ENCODE measurements around the gene GYS2.

The GYS2 gene

GRCh38 chr12:21518451-21518850 lies 86.2 kb downstream of the GYS2 start:
- H3K27me3 ChIP-seq (replicated peaks; ENCODE audit: control insufficient read depth, insufficient read depth, low read length, poor library complexity, severe bottlenecking): no peaks in the 10 kb centered on the region
- no peak overlapping the region for H3K4me3 ChIP-seq (ENCODE audit: insufficient read depth, low read depth, low read length, poor library complexity, severe bottlenecking)
- no peaks in the 10 kb centered on the region for H3K4me1 ChIP-seq (ENCODE audit: control insufficient read depth, insufficient read depth, low read length, poor library complexity, severe bottlenecking)
- DNase-seq: no peak
- no peaks in the 10 kb centered on the region for H3K9me3 ChIP-seq (ENCODE audit: control insufficient read depth, low read length)
- peaks cover 11% of the 10 kb centered on the region for H3K36me3 ChIP-seq (ENCODE audit: control insufficient read depth, insufficient read depth, low read length)
- no peak overlapping the region for H3K27ac ChIP-seq (ENCODE audit: insufficient read depth, low read length, poor library complexity, severe bottlenecking)

DNA sequence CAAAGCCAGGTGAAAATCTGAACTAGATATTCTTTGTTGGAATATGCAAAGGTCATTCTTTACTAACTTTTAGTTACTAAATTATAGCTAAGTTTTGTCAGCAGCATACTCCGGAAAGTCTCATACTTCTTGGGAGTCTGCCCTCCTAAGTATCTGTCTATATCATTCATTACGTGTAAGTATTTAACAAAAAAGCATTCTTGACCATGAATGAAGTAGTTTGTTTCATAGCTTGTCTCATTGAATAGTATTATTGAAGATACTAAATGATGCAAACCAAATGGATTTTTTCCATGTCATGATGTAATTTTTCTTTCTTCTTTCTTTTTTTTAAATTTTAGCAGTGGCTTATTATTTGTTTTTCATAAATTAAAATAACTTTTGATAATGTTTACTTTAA lies 88.4 kb downstream of the GYS2 start:
- DNase-seq: no peak
- no peaks in the 10 kb centered on the region for H3K9me3 ChIP-seq (ENCODE audit: control insufficient read depth, low read length)
- H3K36me3 ChIP-seq (ENCODE audit: control insufficient read depth, insufficient read depth, low read length): peaks cover 27% of the 10 kb centered on the region
- no peak overlapping the region for H3K27ac ChIP-seq (ENCODE audit: insufficient read depth, low read length, poor library complexity, severe bottlenecking)
- no peaks in the 10 kb centered on the region for H3K4me1 ChIP-seq (ENCODE audit: control insufficient read depth, insufficient read depth, low read length, poor library complexity, severe bottlenecking)
- H3K4me3 ChIP-seq (ENCODE audit: insufficient read depth, low read depth, low read length, poor library complexity, severe bottlenecking): no peak overlapping the region
- H3K27me3 ChIP-seq (replicated peaks; ENCODE audit: control insufficient read depth, insufficient read depth, low read length, poor library complexity, severe bottlenecking): no peaks in the 10 kb centered on the region

DNA sequence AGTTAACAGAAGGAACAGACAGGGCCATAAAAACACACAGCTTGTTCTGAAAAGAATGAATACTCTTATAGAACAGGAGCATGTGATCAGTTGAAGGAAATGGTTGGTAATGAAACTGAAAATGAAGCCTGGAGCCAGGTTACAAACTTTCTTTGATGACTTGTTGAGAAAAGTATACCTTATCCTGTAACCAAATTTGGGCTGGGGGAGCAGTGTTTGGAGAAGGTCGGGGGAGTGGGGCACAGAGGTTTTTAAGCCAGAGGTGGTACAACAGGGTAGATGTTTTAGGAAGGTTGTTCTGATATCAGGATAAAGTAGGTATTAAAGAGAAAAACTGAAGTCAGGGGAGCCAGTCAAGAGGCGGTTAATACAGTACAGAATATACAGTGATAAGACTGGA lies 94.9 kb downstream of the GYS2 start:
- peaks cover 47% of the 10 kb centered on the region for H3K36me3 ChIP-seq (ENCODE audit: control insufficient read depth, insufficient read depth, low read length)
- no peaks in the 10 kb centered on the region for H3K9me3 ChIP-seq (ENCODE audit: control insufficient read depth, low read length)
- no peaks in the 10 kb centered on the region for H3K27me3 ChIP-seq (replicated peaks; ENCODE audit: control insufficient read depth, insufficient read depth, low read length, poor library complexity, severe bottlenecking)
- H3K27ac ChIP-seq (ENCODE audit: insufficient read depth, low read length, poor library complexity, severe bottlenecking): no peak overlapping the region
- H3K4me1 ChIP-seq (ENCODE audit: control insufficient read depth, insufficient read depth, low read length, poor library complexity, severe bottlenecking): no peaks in the 10 kb centered on the region
- no peak overlapping the region for H3K4me3 ChIP-seq (ENCODE audit: insufficient read depth, low read depth, low read length, poor library complexity, severe bottlenecking)
- DNase-seq: no peak

DNA sequence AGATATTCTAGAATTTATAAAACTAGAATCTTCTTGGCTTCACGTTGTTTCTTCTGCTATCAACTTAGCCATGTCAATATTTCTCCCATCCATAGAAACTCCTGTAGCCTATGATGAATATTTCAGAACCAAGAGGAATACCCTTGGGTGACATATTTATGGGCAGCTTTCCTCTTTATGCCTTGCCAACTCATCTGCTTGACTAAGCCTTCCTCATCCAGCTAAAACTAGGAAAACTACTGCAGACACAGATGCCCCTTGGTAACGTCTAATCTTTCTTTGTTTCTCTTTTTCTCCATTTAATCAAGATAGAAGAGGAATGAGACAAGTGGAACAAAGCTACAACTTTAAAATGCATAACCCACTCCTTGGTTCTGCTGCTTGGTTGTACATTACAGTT lies 96.8 kb downstream of the GYS2 start:
- no peak overlapping the region for H3K27ac ChIP-seq (ENCODE audit: insufficient read depth, low read length, poor library complexity, severe bottlenecking)
- no peaks in the 10 kb centered on the region for H3K27me3 ChIP-seq (replicated peaks; ENCODE audit: control insufficient read depth, insufficient read depth, low read length, poor library complexity, severe bottlenecking)
- H3K36me3 ChIP-seq (ENCODE audit: control insufficient read depth, insufficient read depth, low read length): peaks cover 35% of the 10 kb centered on the region
- H3K4me1 ChIP-seq (ENCODE audit: control insufficient read depth, insufficient read depth, low read length, poor library complexity, severe bottlenecking): peaks cover 1% of the 10 kb centered on the region
- no peaks in the 10 kb centered on the region for H3K9me3 ChIP-seq (ENCODE audit: control insufficient read depth, low read length)
- no peak for DNase-seq
- H3K4me3 ChIP-seq (ENCODE audit: insufficient read depth, low read depth, low read length, poor library complexity, severe bottlenecking): no peak overlapping the region

DNA sequence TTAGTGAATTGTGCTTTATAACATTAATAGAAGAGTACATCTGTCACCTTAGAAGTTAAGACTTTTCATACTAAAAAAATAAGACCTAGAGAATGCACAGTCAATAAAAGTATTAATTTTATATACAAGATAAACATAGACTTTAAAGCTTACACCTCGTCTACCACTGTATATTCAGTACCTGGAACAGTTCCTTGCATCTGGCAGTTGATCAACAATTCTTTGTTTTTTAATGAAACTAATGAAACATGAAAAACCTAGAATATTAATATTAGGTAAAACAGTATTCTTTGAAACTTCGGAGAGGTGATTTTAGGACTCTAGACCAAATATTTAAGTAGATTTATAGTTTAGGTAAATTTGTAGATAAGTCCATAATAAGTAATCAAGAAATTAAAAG lies 98.8 kb downstream of the GYS2 start:
- Histone ChIP-seq H3K4me3 (ENCODE audit: insufficient read depth, low read depth, low read length, poor library complexity, severe bottlenecking) (no peak overlapping the region), H3K27me3 (replicated peaks; ENCODE audit: control insufficient read depth, insufficient read depth, low read length, poor library complexity, severe bottlenecking) (no peaks in the 10 kb centered on the region), H3K27ac (ENCODE audit: insufficient read depth, low read length, poor library complexity, severe bottlenecking) (no peak overlapping the region), H3K9me3 (ENCODE audit: control insufficient read depth, low read length) (no peaks in the 10 kb centered on the region), H3K36me3 (ENCODE audit: control insufficient read depth, insufficient read depth, low read length) (peaks cover 23% of the 10 kb centered on the region), H3K4me1 (ENCODE audit: control insufficient read depth, insufficient read depth, low read length, poor library complexity, severe bottlenecking) (peaks cover 6% of the 10 kb centered on the region)
- no peak for DNase-seq

- Histone ChIP-seq H3K27ac (ENCODE audit: insufficient read depth, low read length, poor library complexity, severe bottlenecking) (no peak overlapping the region), H3K36me3 (ENCODE audit: control insufficient read depth, insufficient read depth, low read length) (peaks cover 14% of the 10 kb centered on the region), H3K4me1 (ENCODE audit: control insufficient read depth, insufficient read depth, low read length, poor library complexity, severe bottlenecking) (peaks cover 16% of the 10 kb centered on the region), H3K27me3 (replicated peaks; ENCODE audit: control insufficient read depth, insufficient read depth, low read length, poor library complexity, severe bottlenecking) (no peaks in the 10 kb centered on the region), H3K9me3 (ENCODE audit: control insufficient read depth, low read length) (no peaks in the 10 kb centered on the region), H3K4me3 (ENCODE audit: insufficient read depth, low read depth, low read length, poor library complexity, severe bottlenecking) (no peak overlapping the region)
- no peak for DNase-seq
Observed at GRCh38 chr12:21502872-21503271, 101.8 kb downstream of the GYS2 start.

- Histone ChIP-seq H3K36me3 (ENCODE audit: control insufficient read depth, insufficient read depth, low read length) (peaks cover 14% of the 10 kb centered on the region), H3K27me3 (replicated peaks; ENCODE audit: control insufficient read depth, insufficient read depth, low read length, poor library complexity, severe bottlenecking) (no peaks in the 10 kb centered on the region), H3K9me3 (ENCODE audit: control insufficient read depth, low read length) (no peaks in the 10 kb centered on the region), H3K4me3 (ENCODE audit: insufficient read depth, low read depth, low read length, poor library complexity, severe bottlenecking) (peak overlapping the region; percentile 92), H3K4me1 (ENCODE audit: control insufficient read depth, insufficient read depth, low read length, poor library complexity, severe bottlenecking) (peaks cover 16% of the 10 kb centered on the region), H3K27ac (ENCODE audit: insufficient read depth, low read length, poor library complexity, severe bottlenecking) (peak overlapping the region; percentile 77)
- peak in 1 of 3 donors; percentile 4 for DNase-seq
Observed at GRCh38 chr12:21502164-21502496, 102.5 kb downstream of the GYS2 start.

- H3K4me1 ChIP-seq (ENCODE audit: control insufficient read depth, insufficient read depth, low read length, poor library complexity, severe bottlenecking): peaks cover 16% of the 10 kb centered on the region
- H3K36me3 ChIP-seq (ENCODE audit: control insufficient read depth, insufficient read depth, low read length): peaks cover 20% of the 10 kb centered on the region
- peak within 1 kb of the TSS; percentile 92 for H3K4me3 ChIP-seq (ENCODE audit: insufficient read depth, low read depth, low read length, poor library complexity, severe bottlenecking)
- H3K27me3 ChIP-seq (replicated peaks; ENCODE audit: control insufficient read depth, insufficient read depth, low read length, poor library complexity, severe bottlenecking): no peaks in the 10 kb centered on the region
- H3K9me3 ChIP-seq (ENCODE audit: control insufficient read depth, low read length): no peaks in the 10 kb centered on the region
- DNase-seq: peak; percentile 84 to 92 (median 88)
- peak within 1 kb of the TSS; percentile 77 for H3K27ac ChIP-seq (ENCODE audit: insufficient read depth, low read length, poor library complexity, severe bottlenecking)
Observed at GRCh38 chr12:21501258-21502163, 103.1 kb downstream of the GYS2 start, which contains the start of the genes GOLT1B and RECQL. TSS of gene GOLT1B (plus strand) at chr12:21501789. CDS start at chr12:21501924, 135 bp downstream. TSS of gene RECQL (minus strand) at chr12:21501635. CDS start at chr12:21499570, 2,065 bp downstream.

GRCh38 chr12:21500786-21501257 lies 103.8 kb downstream of the GYS2 start:
- no peak for DNase-seq
- Histone ChIP-seq H3K9me3 (ENCODE audit: control insufficient read depth, low read length) (no peaks in the 10 kb centered on the region), H3K36me3 (ENCODE audit: control insufficient read depth, insufficient read depth, low read length) (peaks cover 27% of the 10 kb centered on the region), H3K27me3 (replicated peaks; ENCODE audit: control insufficient read depth, insufficient read depth, low read length, poor library complexity, severe bottlenecking) (no peaks in the 10 kb centered on the region), H3K27ac (ENCODE audit: insufficient read depth, low read length, poor library complexity, severe bottlenecking) (peak overlapping the region; percentile 77), H3K4me3 (ENCODE audit: insufficient read depth, low read depth, low read length, poor library complexity, severe bottlenecking) (peak overlapping the region; percentile 92), H3K4me1 (ENCODE audit: control insufficient read depth, insufficient read depth, low read length, poor library complexity, severe bottlenecking) (peaks cover 16% of the 10 kb centered on the region)

- peaks cover 36% of the 10 kb centered on the region for H3K36me3 ChIP-seq (ENCODE audit: control insufficient read depth, insufficient read depth, low read length)
- no peaks in the 10 kb centered on the region for H3K9me3 ChIP-seq (ENCODE audit: control insufficient read depth, low read length)
- H3K27me3 ChIP-seq (replicated peaks; ENCODE audit: control insufficient read depth, insufficient read depth, low read length, poor library complexity, severe bottlenecking): no peaks in the 10 kb centered on the region
- no peak overlapping the region for H3K27ac ChIP-seq (ENCODE audit: insufficient read depth, low read length, poor library complexity, severe bottlenecking)
- DNase-seq: no peak
- no peak overlapping the region for H3K4me3 ChIP-seq (ENCODE audit: insufficient read depth, low read depth, low read length, poor library complexity, severe bottlenecking)
- peaks cover 16% of the 10 kb centered on the region for H3K4me1 ChIP-seq (ENCODE audit: control insufficient read depth, insufficient read depth, low read length, poor library complexity, severe bottlenecking)
Observed at GRCh38 chr12:21499765-21500164, 104.9 kb downstream of the GYS2 start.

Measured in effector memory CD4-positive, alpha-beta T cell (primary cell).